Measurements from ENCODE around the gene ENTHD1.

DNA sequence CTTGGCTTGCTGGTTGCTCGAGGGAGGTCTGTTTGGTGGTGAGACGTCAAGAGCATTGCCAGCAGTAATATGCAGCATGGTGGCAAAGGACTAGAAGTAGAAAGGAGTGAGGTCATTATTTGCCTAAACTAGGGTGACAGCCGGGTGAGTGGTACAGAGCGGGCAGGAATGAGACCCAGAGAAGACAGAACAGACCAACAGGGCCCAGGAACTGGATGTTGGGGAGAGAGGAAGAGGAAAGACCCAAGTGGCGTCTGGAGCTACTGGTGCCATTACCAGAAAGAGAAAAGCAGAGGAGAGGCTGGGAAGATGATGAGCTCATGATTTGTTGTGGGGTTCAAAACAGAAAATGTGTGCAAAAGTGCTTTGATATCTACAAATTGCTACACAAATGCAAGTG, 158.7 kb downstream of the ENTHD1 start:
- TF ChIP-seq, protein P1, sequence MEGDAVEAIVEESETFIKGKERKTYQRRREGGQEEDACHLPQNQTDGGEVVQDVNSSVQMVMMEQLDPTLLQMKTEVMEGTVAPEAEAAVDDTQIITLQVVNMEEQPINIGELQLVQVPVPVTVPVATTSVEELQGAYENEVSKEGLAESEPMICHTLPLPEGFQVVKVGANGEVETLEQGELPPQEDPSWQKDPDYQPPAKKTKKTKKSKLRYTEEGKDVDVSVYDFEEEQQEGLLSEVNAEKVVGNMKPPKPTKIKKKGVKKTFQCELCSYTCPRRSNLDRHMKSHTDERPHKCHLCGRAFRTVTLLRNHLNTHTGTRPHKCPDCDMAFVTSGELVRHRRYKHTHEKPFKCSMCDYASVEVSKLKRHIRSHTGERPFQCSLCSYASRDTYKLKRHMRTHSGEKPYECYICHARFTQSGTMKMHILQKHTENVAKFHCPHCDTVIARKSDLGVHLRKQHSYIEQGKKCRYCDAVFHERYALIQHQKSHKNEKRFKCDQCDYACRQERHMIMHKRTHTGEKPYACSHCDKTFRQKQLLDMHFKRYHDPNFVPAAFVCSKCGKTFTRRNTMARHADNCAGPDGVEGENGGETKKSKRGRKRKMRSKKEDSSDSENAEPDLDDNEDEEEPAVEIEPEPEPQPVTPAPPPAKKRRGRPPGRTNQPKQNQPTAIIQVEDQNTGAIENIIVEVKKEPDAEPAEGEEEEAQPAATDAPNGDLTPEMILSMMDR (IDR thresholded peaks at IDR 0.05; ENCODE audit: low read depth, low read length), result no peak
- no peak for TF ChIP-seq EZH2phosphoT487 (IDR thresholded peaks at IDR 0.05; ENCODE audit: low read depth)

Measured in OCI-LY3 (cell line).